Loucy (cell line): Measurements from ENCODE around the gene OR56A5.

ENCODE experiments used
- H2AFZ ChIP-seq: fragments of 200-600 bp; sonication (generic); 2 replicates; pipeline ENCODE4 v1.6.0; 2016; ENCODE audit warnings: antibody characterized with exemption, mild to moderate bottlenecking, low read length, moderate library complexity
- H3F3A ChIP-seq: fragments of 200-600 bp; 2 replicates; pipeline ENCODE4 v1.6.0; 2016; ENCODE audit warnings: antibody characterized with exemption, low read depth, mild to moderate bottlenecking
- H3K27me3 ChIP-seq: fragments of 200-600 bp; sonication (generic); 2 replicates; pipeline ENCODE4 v1.6.1; 2014; ENCODE audit warnings: low read length, mild to moderate bottlenecking; ENCODE audit not compliant: insufficient read depth, poor library complexity, severe bottlenecking
- H3K36me3 ChIP-seq: fragments of 200-600 bp; sonication (generic); 2 replicates; pipeline ENCODE4 v1.6.1; 2016; ENCODE audit warnings: low read length; ENCODE audit not compliant: insufficient read depth
- H3K4me1 ChIP-seq: fragments of 200-600 bp; sonication (generic); 2 replicates; pipeline ENCODE4 v1.5.1; 2014; ENCODE audit warnings: low read length, mild to moderate bottlenecking; ENCODE audit not compliant: insufficient read depth, poor library complexity, severe bottlenecking
- H3K4me2 ChIP-seq: fragments of 200-600 bp; sonication (generic); 2 replicates; pipeline ENCODE4 v1.6.0; 2014; ENCODE audit warnings: antibody characterized with exemption, low read length, low read depth, mild to moderate bottlenecking; ENCODE audit not compliant: poor library complexity, severe bottlenecking
- H3K4me3 ChIP-seq: fragments of 200-600 bp; sonication (generic); 2 replicates; pipeline ENCODE4 v1.5.1; 2014; ENCODE audit warnings: low read length, mild to moderate bottlenecking, mixed read lengths; ENCODE audit not compliant: poor library complexity, severe bottlenecking
- H3K79me2 ChIP-seq: fragments of 200-600 bp; sonication (generic); 2 replicates; pipeline ENCODE4 v1.6.1; 2014; ENCODE audit warnings: low read length; ENCODE audit not compliant: insufficient read depth
- H3K9ac ChIP-seq: fragments of 200-600 bp; sonication (generic); 2 replicates; pipeline ENCODE4 v1.6.0; 2014; ENCODE audit warnings: mild to moderate bottlenecking, low read depth, low read length, moderate library complexity; ENCODE audit not compliant: poor library complexity, severe bottlenecking
- H3K9me2 ChIP-seq: fragments of 200-600 bp; sonication (generic); replicated peaks from 2 replicates; pipeline ENCODE4 v1.6.1; 2016; ENCODE audit warnings: low read depth, low read length, mixed read lengths
- H3K9me3 ChIP-seq: fragments of 200-600 bp; sonication (generic); 2 replicates; pipeline ENCODE4 v1.6.1; 2014; ENCODE audit warnings: mild to moderate bottlenecking, antibody characterized with exemption, low read length, low read depth; ENCODE audit not compliant: insufficient read depth
- H4K20me1 ChIP-seq: fragments of 200-600 bp; sonication (generic); 2 replicates; pipeline ENCODE4 v1.6.0; 2014; ENCODE audit warnings: antibody characterized with exemption, low read length, mild to moderate bottlenecking; ENCODE audit not compliant: insufficient read depth, poor library complexity, severe bottlenecking
- CTCF ChIP-seq: fragments of 200-600 bp; sonication (generic); conservative IDR thresholded peaks from 2 replicates; pipeline ENCODE4 v1.5.1; 2014; ENCODE audit warnings: mild to moderate bottlenecking, antibody characterized with exemption, low read length
- EZH2phosphoT487 ChIP-seq: fragments of 200-600 bp; IDR thresholded peaks from 2 replicates; pipeline ENCODE4 v1.6.1; 2018; ENCODE audit warnings: antibody characterized with exemption, mild to moderate bottlenecking, moderate library complexity, borderline replicate concordance

OR56A5 gene

DNA sequence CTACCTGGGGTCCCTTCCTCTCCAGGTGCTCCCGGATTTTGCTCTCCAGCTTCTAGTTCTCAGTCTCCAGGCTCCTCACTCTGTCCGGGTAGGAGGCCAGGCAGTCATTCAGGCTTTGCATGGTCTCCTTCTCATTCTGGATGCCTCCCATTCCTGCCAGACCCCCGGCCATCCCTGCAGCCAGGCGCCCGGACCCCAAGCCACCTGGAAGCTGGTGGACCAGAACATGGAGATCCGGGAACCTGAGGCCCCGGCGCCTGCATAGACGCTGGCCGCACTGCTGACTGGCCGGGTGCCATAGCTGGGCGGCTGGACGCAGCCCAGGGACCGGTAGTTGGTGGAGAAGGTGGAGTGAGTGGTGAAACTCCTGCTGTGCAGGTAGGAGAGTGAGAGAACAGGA, 26.5 kb upstream of the OR56A5 start:
- Histone ChIP-seq H3K9me2 (no peaks in the 10 kb centered on the region), H3K9me3 (no peaks in the 10 kb centered on the region), H3F3A (no peaks in the 10 kb centered on the region), H3K4me3 (no peak overlapping the region), H4K20me1 (no peaks in the 10 kb centered on the region), H3K9ac (no peak overlapping the region), H3K4me1 (no peaks in the 10 kb centered on the region), H2AFZ (no peak overlapping the region), H3K4me2 (no peak overlapping the region), H3K36me3 (no peaks in the 10 kb centered on the region), H3K27me3 (no peaks in the 10 kb centered on the region), H3K79me2 (no peaks in the 10 kb centered on the region)
- TF ChIP-seq EZH2phosphoT487: no peak
- TF ChIP-seq CTCF: no peak

- H3F3A ChIP-seq: no peaks in the 10 kb centered on the region
- TF ChIP-seq EZH2phosphoT487 (no peak), CTCF (peak; percentile 70)
- H4K20me1 ChIP-seq: no peaks in the 10 kb centered on the region
- no peak overlapping the region for H3K9ac ChIP-seq
- no peaks in the 10 kb centered on the region for H3K9me3 ChIP-seq
- H3K4me3 ChIP-seq: no peak overlapping the region
- H3K79me2 ChIP-seq: no peaks in the 10 kb centered on the region
- H3K9me2 ChIP-seq: no peaks in the 10 kb centered on the region
- H3K4me1 ChIP-seq: no peaks in the 10 kb centered on the region
- H2AFZ ChIP-seq: no peak overlapping the region
- H3K27me3 ChIP-seq: no peaks in the 10 kb centered on the region
- no peaks in the 10 kb centered on the region for H3K36me3 ChIP-seq
- H3K4me2 ChIP-seq: no peak overlapping the region
Observed at GRCh38 chr11:5992604-5993251, 24.4 kb upstream of the OR56A5 start.

GRCh38 chr11:5992150-5992549, 23.9 kb upstream of the OR56A5 start:
- Histone ChIP-seq H3K36me3 (no peaks in the 10 kb centered on the region), H3K9me3 (no peaks in the 10 kb centered on the region), H3K4me2 (no peak overlapping the region), H4K20me1 (no peaks in the 10 kb centered on the region), H3K4me1 (no peaks in the 10 kb centered on the region), H3K27me3 (no peaks in the 10 kb centered on the region), H3K4me3 (no peak overlapping the region), H3F3A (no peaks in the 10 kb centered on the region), H3K9ac (no peak overlapping the region), H3K9me2 (no peaks in the 10 kb centered on the region), H2AFZ (no peak overlapping the region), H3K79me2 (no peaks in the 10 kb centered on the region)
- TF ChIP-seq CTCF (no peak), EZH2phosphoT487 (no peak)
